T-cell (primary cell): ENCODE measurements around the gene C18orf54. TPM values are rescaled to one million over a fixed set of nuclear protein-coding genes. Genes with fewer than 3 reads are reported as not detected.
A peak's percentile ranks its signal among the peaks of the same experiment; 100 is the strongest.

Source experiments
- ATAC-seq, 4 experiments: fragments of 200-7000 bp in 3 of 4; fragments of 150-1000 bp in 1 of 4; cut with Tn5 transposase; replicated peaks in 1 of 4; 1 replicate in 3 of 4; 2 replicates in 1 of 4; pipeline ENCODE4 v1.10.0; 2021; ENCODE audit warnings: moderate library complexity in 3 of 4, mild to moderate bottlenecking in 2 of 4, moderate number of reproducible peaks in 1 of 4
- CTCF ChIA-PET, 2 donors: fragments of 300-600 bp; sonication (Branson Sonifier 250); formaldehyde crosslinking; loops; one replicate each; lab custom pipeline; 2022; ENCODE audit warnings: antibody characterized with exemption in 2 of 2; lab: Charles Lee
- POLR2A ChIA-PET, 2 donors: fragments of 300-600 bp; sonication (Branson Sonifier 250); formaldehyde crosslinking; loops; one replicate each; lab custom pipeline; 2022; ENCODE audit warnings: antibody characterized with exemption in 2 of 2; lab: Charles Lee
- DNase-seq, 35 experiments: peaks; one replicate each; pipeline versions ENCODE4 v3.0.0 to v3.0.0-alpha.2; 2013 to 2023
- H3K27ac ChIP-seq: one replicate; pipeline ENCODE4 v1.5.1; 2013; ENCODE audit warnings: low read length
- H3K27me3 ChIP-seq, 2 experiments: replicated peaks in 1 of 2; 1 replicate in 1 of 2; 2 replicates in 1 of 2; pipeline versions ENCODE4 v1.6.1 to v1.7.0; 2013; ENCODE audit warnings: low read length in 1 of 2, mixed read lengths in 1 of 2; ENCODE audit not compliant: control insufficient read depth in 2 of 2, insufficient read depth in 2 of 2; ENCODE audit errors: extremely low read depth in 1 of 2
- H3K36me3 ChIP-seq, 2 donors: 1 replicate in 1 of 2; 2 replicates in 1 of 2; pipeline versions ENCODE4 v1.6.1 to v1.7.0; 2013; ENCODE audit warnings: low read length in 1 of 2; ENCODE audit not compliant: control insufficient read depth in 2 of 2, insufficient read depth in 1 of 2; ENCODE audit errors: extremely low read depth in 1 of 2
- H3K4me1 ChIP-seq, 2 experiments: 1 replicate in 1 of 2; 2 replicates in 1 of 2; pipeline versions ENCODE4 v1.6.1 to v1.7.0; 2013; ENCODE audit warnings: low read length in 2 of 2, mixed read lengths in 1 of 2; ENCODE audit not compliant: insufficient read depth in 2 of 2, control insufficient read depth in 1 of 2; ENCODE audit errors: extremely low read depth in 1 of 2
- H3K4me3 ChIP-seq, 2 donors: 1 replicate in 1 of 2; 2 replicates in 1 of 2; pipeline versions ENCODE4 v1.5.1 to v1.7.0; 2013; ENCODE audit warnings: mild to moderate bottlenecking in 2 of 2, low read length in 1 of 2, moderate library complexity in 1 of 2; ENCODE audit not compliant: control insufficient read depth in 1 of 2; ENCODE audit errors: extremely low read depth in 1 of 2
- H3K9me3 ChIP-seq: 2 replicates; pipeline ENCODE4 v1.7.0; 2013
- H3K27ac Mint-ChIP-seq, 2 donors: one replicate each; pipeline ENCODE4 v1.8.0; 2020 to 2021; ENCODE audit warnings: mild to moderate bottlenecking in 2 of 2, mixed read lengths in 2 of 2
- H3K27me3 Mint-ChIP-seq, 2 donors: one replicate each; pipeline ENCODE4 v1.8.0; 2021 to 2022; ENCODE audit warnings: mixed read lengths in 2 of 2
- H3K36me3 Mint-ChIP-seq: one replicate; pipeline ENCODE4 v1.8.0; 2021; ENCODE audit warnings: mixed read lengths
- H3K4me1 Mint-ChIP-seq, 3 donors: one replicate each; pipeline ENCODE4 v1.8.0; 2020 to 2022; ENCODE audit warnings: mixed read lengths in 3 of 3, mild to moderate bottlenecking in 1 of 3
- H3K4me3 Mint-ChIP-seq, 3 donors: one replicate each; pipeline ENCODE4 v1.8.0; 2020 to 2022; ENCODE audit warnings: mild to moderate bottlenecking in 3 of 3, mixed read lengths in 3 of 3, moderate library complexity in 3 of 3
- H3K9me3 Mint-ChIP-seq, 3 donors: one replicate each; pipeline ENCODE4 v1.8.0; 2020 to 2022; ENCODE audit warnings: mixed read lengths in 3 of 3
- WGBS: methylation state at CpG from one replicate; pipeline ENCODE4 v1.1.5; 2013; ENCODE audit warnings: missing lambda C conversion rate; ENCODE audit not compliant: insufficient coverage; 5-methylcytosine and 5-hydroxymethylcytosine counted together
- total RNA-seq, 35 experiments: library from RNA in 6 of 35; stranded (reverse) in 6 of 35; fragments of 120-200 nt in 1 of 35; gene quantifications; one replicate each; pipeline versions ENCODE4 v1.2.1 to v1.2.4 and lab custom pipeline; 2013 to 2026

C18orf54 gene
- total RNA-seq, 5 donors from 2014 or later (not counting 1 experiment from before 2014, with no cell fraction given) = 1.3 to 3.4 (median 2.7) TPM

GRCh38 chr18:54329787-54330186 is 27.9 kb upstream of the C18orf54 start:
- CTCF ChIA-PET = no interaction called here
- no peak overlapping the region for H3K4me3 ChIP-seq
- H3K36me3 ChIP-seq = no peaks in the 10 kb centered on the region
- H3K4me1 ChIP-seq = no peaks in the 10 kb centered on the region
- Mint-ChIP-seq H3K4me3 (no peak overlapping the region), H3K9me3 (no peaks in the 10 kb centered on the region), H3K27ac (no peak overlapping the region), H3K4me1 (no peaks in the 10 kb centered on the region), H3K27me3 (peaks cover 3 to 9% of the 10 kb centered on the region in 2 donors), H3K36me3 (no peaks in the 10 kb centered on the region)
- H3K9me3 ChIP-seq = no peaks in the 10 kb centered on the region
- ATAC-seq (no peak), DNase-seq (no peak)
- no peaks in the 10 kb centered on the region for H3K27me3 ChIP-seq
- no peak overlapping the region for H3K27ac ChIP-seq
- POLR2A ChIA-PET = no interaction called here

- Mint-ChIP-seq H3K36me3 (no peaks in the 10 kb centered on the region), H3K4me3 (no peak overlapping the region), H3K27me3 (peaks cover 8 to 11% of the 10 kb centered on the region in 2 donors), H3K27ac (no peak overlapping the region), H3K4me1 (no peaks in the 10 kb centered on the region), H3K9me3 (no peaks in the 10 kb centered on the region)
- CTCF ChIA-PET = interaction anchor here (0.6 to 1.0 kb wide), 2 partner anchors 108 to 224 kb away, joined by 3 read pairs; no protein-coding TSS in a partner anchor
- POLR2A ChIA-PET = no interaction called here
- no peaks in the 10 kb centered on the region for H3K9me3 ChIP-seq
- no CpG with 5 or more reads among the region's 6 CpGs for WGBS
- H3K4me1 ChIP-seq = no peaks in the 10 kb centered on the region
- no peak overlapping the region for H3K4me3 ChIP-seq
- no peaks in the 10 kb centered on the region for H3K36me3 ChIP-seq
- DNase-seq = no peak
- ATAC-seq = no peak
- no peaks in the 10 kb centered on the region for H3K27me3 ChIP-seq
- H3K27ac ChIP-seq = no peak overlapping the region
These were observed 26.7 kb upstream of the C18orf54 start for GRCh38 chr18:54330768-54331548.

GRCh38 chr18:54335638-54336173 is 22.0 kb upstream of the C18orf54 start:
- WGBS = 57% methylated on average over 1 of the region's 2 CpGs
- Histone ChIP-seq H3K36me3 (no peaks in the 10 kb centered on the region), H3K27ac (no peak overlapping the region), H3K4me3 (no peak overlapping the region), H3K4me1 (no peaks in the 10 kb centered on the region), H3K27me3 (peaks cover 0 to 2% of the 10 kb centered on the region in 2 experiments), H3K9me3 (no peaks in the 10 kb centered on the region)
- DNase-seq (no peak), ATAC-seq (no peak)
- Mint-ChIP-seq H3K27me3 (peaks cover 11 to 15% of the 10 kb centered on the region in 2 donors), H3K27ac (no peak overlapping the region), H3K4me3 (no peak overlapping the region), H3K9me3 (peaks cover 0 to 2% (median 0%) of the 10 kb centered on the region in 3 donors), H3K4me1 (no peaks in the 10 kb centered on the region), H3K36me3 (no peaks in the 10 kb centered on the region)
- ChIA-PET CTCF (no interaction called here), POLR2A (no interaction called here)

- H3K27ac Mint-ChIP-seq = no peak overlapping the region
- POLR2A ChIA-PET = no interaction called here
- CTCF ChIA-PET = no interaction called here
- H3K4me3 ChIP-seq = no peak overlapping the region
- no peak for DNase-seq
- H3K36me3 Mint-ChIP-seq = no peaks in the 10 kb centered on the region
- peaks cover 0 to 2% of the 10 kb centered on the region in 2 experiments for H3K27me3 ChIP-seq
- no peaks in the 10 kb centered on the region for H3K4me1 Mint-ChIP-seq
- no peak for ATAC-seq
- peaks cover 7 to 12% of the 10 kb centered on the region in 2 donors for H3K27me3 Mint-ChIP-seq
- H3K4me1 ChIP-seq = no peaks in the 10 kb centered on the region
- H3K9me3 ChIP-seq = no peaks in the 10 kb centered on the region
- H3K9me3 Mint-ChIP-seq = peaks cover 0 to 6% (median 0%) of the 10 kb centered on the region in 3 donors
- no peaks in the 10 kb centered on the region for H3K36me3 ChIP-seq
- no peak overlapping the region for H3K27ac ChIP-seq
- no CpG with 5 or more reads among the region's 4 CpGs for WGBS
- H3K4me3 Mint-ChIP-seq = no peak overlapping the region
These were observed 19.5 kb upstream of the C18orf54 start for GRCh38 chr18:54338230-54338629.

- Mint-ChIP-seq H3K27me3 (peaks cover 22 to 25% of the 10 kb centered on the region in 2 donors), H3K9me3 (no peaks in the 10 kb centered on the region), H3K4me1 (no peaks in the 10 kb centered on the region), H3K27ac (no peak overlapping the region), H3K4me3 (no peak overlapping the region), H3K36me3 (no peaks in the 10 kb centered on the region)
- no peak for ATAC-seq
- Histone ChIP-seq H3K4me1 (no peaks in the 10 kb centered on the region), H3K27me3 (peaks cover 0 to 4% of the 10 kb centered on the region in 2 experiments), H3K36me3 (no peaks in the 10 kb centered on the region), H3K4me3 (no peak overlapping the region), H3K27ac (no peak overlapping the region), H3K9me3 (no peaks in the 10 kb centered on the region)
- ChIA-PET CTCF (no interaction called here), POLR2A (no interaction called here)
- DNase-seq = no peak
- WGBS = 100% methylated on average over 1 of the region's 1 CpG
These were observed 6.5 kb upstream of the C18orf54 start for GRCh38 chr18:54351186-54351585.

GRCh38 chr18:54357082-54357659 is 535 bp upstream of the C18orf54 start:
- H3K4me1 Mint-ChIP-seq = peaks cover 14 to 22% (median 20%) of the 10 kb centered on the region in 3 donors
- peak overlapping the region; percentile 90 to 94 for H3K27ac Mint-ChIP-seq
- H3K36me3 ChIP-seq = peaks cover 0 to 2% of the 10 kb centered on the region in 2 donors
- no peaks in the 10 kb centered on the region for H3K9me3 Mint-ChIP-seq
- 20% methylated on average over 3 of the region's 15 CpGs for WGBS
- H3K9me3 ChIP-seq = no peaks in the 10 kb centered on the region
- peak overlapping the region; percentile 70 for H3K27ac ChIP-seq
- peak overlapping the region; percentile 89 to 93 for H3K4me3 ChIP-seq
- peaks cover 3% of the 10 kb centered on the region for H3K36me3 Mint-ChIP-seq
- H3K27me3 ChIP-seq = peaks cover 0 to 4% of the 10 kb centered on the region in 2 experiments
- POLR2A ChIA-PET = interaction anchor here (0.6 to 1.0 kb wide), 3 partner anchors 88 to 145 kb away, joined by 3 to 6 read pairs (median 3); partner anchors contain the start of genes MBD2 (in 1 of the 2) and POLI (in 1 of the 2)
- CTCF ChIA-PET = interaction anchor here (1.0 to 2.4 kb wide), 5 partner anchors 35 to 134 kb away, joined by 3 to 19 read pairs (median 4); partner anchors contain the start of genes MBD2 (in 1 of the 2) and POLI (in 1 of the 2)
- H3K27me3 Mint-ChIP-seq = peaks cover 2 to 5% of the 10 kb centered on the region in 2 donors
- ATAC-seq = peak in 2 of 4 experiments; percentile 14 to 17
- DNase-seq = peak in 5 of 35 experiments; percentile 0 to 24 (median 1)
- peaks cover 0 to 8% of the 10 kb centered on the region in 2 experiments for H3K4me1 ChIP-seq
- H3K4me3 Mint-ChIP-seq = peak overlapping the region; percentile 94 to 99 (median 95)
